Thoracic aorta (tissue), 2 donors: ENCODE results near the gene RSPH4A. TPM values are rescaled to one million over a fixed set of nuclear protein-coding genes. Genes with fewer than 3 reads are reported as not detected.

Experiments used
- ATAC-seq: fragments of 150-250 bp; one replicate; pipeline ENCODE4 v1.8.0; 2017; ENCODE audit warnings: low read depth; ENCODE audit not compliant: insufficient number of reproducible peaks, low FRiP score
- DNase-seq: peaks from one replicate; pipeline ENCODE4 v3.0.0-alpha.2; 2020; ENCODE audit warnings: low spot score
- H3K27ac ChIP-seq, 2 donors: fragments of 200-600 bp; sonication (generic); 1 replicate in 1 of 2; 2 replicates in 1 of 2; pipeline ENCODE4 v1.5.1; 2016; ENCODE audit warnings: mild to moderate bottlenecking in 2 of 2, moderate library complexity in 2 of 2
- H3K27me3 ChIP-seq: fragments of 200-600 bp; sonication (generic); replicated peaks from 2 replicates; pipeline ENCODE4 v1.6.0; 2016; ENCODE audit warnings: mild to moderate bottlenecking; ENCODE audit not compliant: insufficient read depth
- H3K36me3 ChIP-seq: fragments of 200-600 bp; sonication (generic); one replicate; pipeline ENCODE4 v1.5.1; 2016
- H3K4me1 ChIP-seq, 2 donors: fragments of 200-600 bp; sonication (generic); 1 replicate in 1 of 2; 2 replicates in 1 of 2; pipeline versions ENCODE4 v1.5.1 to v1.6.0; 2016; ENCODE audit warnings: low read depth in 2 of 2, mild to moderate bottlenecking in 1 of 2; ENCODE audit not compliant: control insufficient read depth in 1 of 2
- H3K4me3 ChIP-seq: fragments of 200-600 bp; sonication (generic); 2 replicates; pipeline ENCODE4 v1.5.1; 2016; ENCODE audit warnings: mild to moderate bottlenecking
- H3K9me3 ChIP-seq: fragments of 200-600 bp; sonication (generic); 2 replicates; pipeline ENCODE4 v1.5.1; 2016
- total RNA-seq, 2 donors: library from RNA; depleted of rRNA; stranded (reverse); fragments of >200 nt; gene quantifications; one replicate each; pipeline versions ENCODE4 v1.1.0 to v1.2.3, GENCODE V29; 2016
- TF ChIP-seq, protein P1 (sequence below): fragments of 200-600 bp; sonication (generic); IDR thresholded peaks from one replicate; pipeline ENCODE4 v1.5.1; 2019; ENCODE audit warnings: antibody characterized with exemption

RSPH4A gene
- total RNA-seq, 2 donors from 2014 or later: 0.78 to 0.95 TPM

DNA sequence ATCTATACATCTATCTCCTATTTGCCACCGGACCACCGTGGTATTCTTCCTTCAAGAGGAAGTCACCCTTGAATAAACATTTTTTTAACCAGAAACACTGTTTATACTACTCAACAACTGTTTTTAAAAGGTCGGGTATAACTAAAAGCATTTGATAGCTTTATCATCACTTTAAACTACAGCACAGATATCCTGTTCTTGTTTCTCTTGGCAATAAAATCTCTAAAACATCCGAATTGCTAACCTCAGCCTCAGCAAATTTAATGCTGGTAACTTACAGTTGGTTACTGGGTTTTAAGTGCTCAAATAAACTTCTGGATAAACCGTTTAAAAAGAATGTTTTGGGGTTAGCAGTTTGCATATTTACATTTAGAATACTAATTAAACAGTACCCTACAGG, 31.9 kb downstream of the RSPH4A start:
- TF ChIP-seq, protein P1, sequence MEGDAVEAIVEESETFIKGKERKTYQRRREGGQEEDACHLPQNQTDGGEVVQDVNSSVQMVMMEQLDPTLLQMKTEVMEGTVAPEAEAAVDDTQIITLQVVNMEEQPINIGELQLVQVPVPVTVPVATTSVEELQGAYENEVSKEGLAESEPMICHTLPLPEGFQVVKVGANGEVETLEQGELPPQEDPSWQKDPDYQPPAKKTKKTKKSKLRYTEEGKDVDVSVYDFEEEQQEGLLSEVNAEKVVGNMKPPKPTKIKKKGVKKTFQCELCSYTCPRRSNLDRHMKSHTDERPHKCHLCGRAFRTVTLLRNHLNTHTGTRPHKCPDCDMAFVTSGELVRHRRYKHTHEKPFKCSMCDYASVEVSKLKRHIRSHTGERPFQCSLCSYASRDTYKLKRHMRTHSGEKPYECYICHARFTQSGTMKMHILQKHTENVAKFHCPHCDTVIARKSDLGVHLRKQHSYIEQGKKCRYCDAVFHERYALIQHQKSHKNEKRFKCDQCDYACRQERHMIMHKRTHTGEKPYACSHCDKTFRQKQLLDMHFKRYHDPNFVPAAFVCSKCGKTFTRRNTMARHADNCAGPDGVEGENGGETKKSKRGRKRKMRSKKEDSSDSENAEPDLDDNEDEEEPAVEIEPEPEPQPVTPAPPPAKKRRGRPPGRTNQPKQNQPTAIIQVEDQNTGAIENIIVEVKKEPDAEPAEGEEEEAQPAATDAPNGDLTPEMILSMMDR: no peak
- Histone ChIP-seq H3K27ac (no peak overlapping the region), H3K4me3 (no peak overlapping the region), H3K36me3 (peaks cover 6% of the 10 kb centered on the region), H3K9me3 (no peaks in the 10 kb centered on the region), H3K27me3 (no peaks in the 10 kb centered on the region), H3K4me1 (peaks cover 0 to 5% of the 10 kb centered on the region in 2 donors)
- DNase-seq (no peak), ATAC-seq (no peak)

GRCh38 chr6:116649129-116649528, 32.9 kb downstream of the RSPH4A start:
- H3K36me3 ChIP-seq: peaks cover 6% of the 10 kb centered on the region
- no peak overlapping the region for H3K4me3 ChIP-seq
- H3K4me1 ChIP-seq: peaks cover 0 to 5% of the 10 kb centered on the region in 2 donors
- no peak overlapping the region for H3K27ac ChIP-seq
- TF ChIP-seq, protein P1: no peak
- no peaks in the 10 kb centered on the region for H3K27me3 ChIP-seq
- ATAC-seq (no peak), DNase-seq (no peak)
- H3K9me3 ChIP-seq: no peaks in the 10 kb centered on the region

- no peak overlapping the region for H3K4me3 ChIP-seq
- ATAC-seq: no peak
- TF ChIP-seq, protein P1: no peak
Observed at GRCh38 chr6:116651916-116652315, 35.6 kb downstream of the RSPH4A start.

DNA sequence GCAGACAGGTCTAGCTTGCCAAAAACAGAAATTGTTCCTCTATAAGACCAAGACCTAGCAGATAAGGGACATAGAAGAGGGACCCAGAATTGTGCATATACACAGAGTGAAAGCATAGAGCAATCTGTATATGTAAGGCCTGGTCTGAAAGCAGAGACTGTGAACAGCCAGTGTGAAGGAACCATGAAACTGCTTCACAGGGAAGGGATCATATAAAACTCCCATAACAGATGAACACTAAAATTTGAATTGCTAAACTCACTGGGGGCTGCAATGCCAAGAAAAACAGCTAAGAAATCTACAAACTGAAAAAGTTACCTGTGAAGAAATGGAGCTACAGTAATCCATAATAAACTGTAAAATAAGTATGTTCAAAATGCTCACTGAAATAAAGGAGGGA, 45.3 kb downstream of the RSPH4A start:
- DNase-seq: no peak
- TF ChIP-seq, protein P1: no peak
- Histone ChIP-seq H3K4me3 (no peak overlapping the region), H3K27ac (no peak overlapping the region), H3K4me1 (peaks cover 6 to 16% of the 10 kb centered on the region in 2 donors), H3K9me3 (no peaks in the 10 kb centered on the region), H3K36me3 (no peaks in the 10 kb centered on the region), H3K27me3 (no peaks in the 10 kb centered on the region)
- ATAC-seq: no peak

More at GRCh38 chr6:116651916-116652315, 35.6 kb downstream of the RSPH4A start:
- Histone ChIP-seq H3K27me3 (no peaks in the 10 kb centered on the region), H3K36me3 (no peaks in the 10 kb centered on the region), H3K4me1 (peaks cover 0 to 5% of the 10 kb centered on the region in 2 donors), H3K27ac (no peak overlapping the region), H3K9me3 (no peaks in the 10 kb centered on the region)
- no peak for DNase-seq

- Histone ChIP-seq H3K27me3 (no peaks in the 10 kb centered on the region), H3K27ac (no peak overlapping the region), H3K4me1 (peaks cover 6 to 22% of the 10 kb centered on the region in 2 donors), H3K9me3 (no peaks in the 10 kb centered on the region), H3K4me3 (no peak overlapping the region), H3K36me3 (no peaks in the 10 kb centered on the region)
- TF ChIP-seq, protein P1: no peak
- no peak for DNase-seq
- no peak for ATAC-seq
Observed at GRCh38 chr6:116662202-116662601, 45.9 kb downstream of the RSPH4A start.
